K562 (cell line): ENCODE data around the gene DLGAP1. TPM values are rescaled to one million over a fixed set of nuclear protein-coding genes. Genes with fewer than 3 reads are reported as not detected.
A peak's percentile ranks its signal among the peaks of the same experiment; 100 is the strongest.

Experiments used
- CBFA2T3 ChIP-seq: fragments of 450-650 bp; IDR thresholded peaks from 2 replicates; pipeline ENCODE4 v1.6.1; 2017
- CHD1 ChIP-seq: fragments of 200-600 bp; sonication (generic); IDR thresholded peaks from one replicate; pipeline ENCODE4 v1.6.1; 2012; ENCODE audit warnings: mild to moderate bottlenecking, moderate library complexity, low read length, inconsistent platforms
- EP400 ChIP-seq: fragments of 450-650 bp; IDR thresholded peaks from 2 replicates; pipeline ENCODE4 v1.6.1; 2017; ENCODE audit warnings: antibody characterized with exemption, mild to moderate bottlenecking, moderate library complexity
- FOXA1 ChIP-seq: fragments of 450-650 bp; IDR thresholded peaks from 2 replicates; pipeline ENCODE4 v1.6.1; 2016; ENCODE audit warnings: mild to moderate bottlenecking, borderline replicate concordance
- KAT7 ChIP-seq: sonication (generic); formaldehyde crosslinking; IDR thresholded peaks from 2 replicates; pipeline ENCODE4 v1.8.0; 2022; ENCODE audit warnings: missing genetic modification reagents, mild to moderate bottlenecking, borderline replicate concordance
- MAFF ChIP-seq: IDR thresholded peaks from 2 replicates; pipeline ENCODE4 v1.6.1; 2012; ENCODE audit warnings: low read length, improper control_type of control experiment
- MEIS2 ChIP-seq: fragments of 450-650 bp; IDR thresholded peaks from 2 replicates; pipeline ENCODE4 v1.6.1; 2014; ENCODE audit warnings: mild to moderate bottlenecking; ENCODE audit not compliant: partially characterized antibody
- OTX1 ChIP-seq: fragments of 450-650 bp; formaldehyde crosslinking; IDR thresholded peaks from 2 replicates; pipeline ENCODE4 v1.4.0; 2022; ENCODE audit warnings: mild to moderate bottlenecking
- POLR2AphosphoS5 ChIP-seq: IDR thresholded peaks from 2 replicates; pipeline ENCODE4 v1.6.1; 2011; ENCODE audit warnings: mild to moderate bottlenecking, low read depth, low read length, moderate library complexity; ENCODE audit not compliant: control insufficient read depth, insufficient read depth
- POLR3A ChIP-seq: IDR thresholded peaks from 2 replicates; pipeline ENCODE4 v1.6.1; 2011; ENCODE audit warnings: borderline replicate concordance, mild to moderate bottlenecking, moderate library complexity; ENCODE audit not compliant: insufficient read length, insufficient read depth; ENCODE audit errors: extremely low read depth
- RBFOX2 ChIP-seq: fragments of 200-400 bp; formaldehyde crosslinking; IDR thresholded peaks from 2 replicates; pipeline ENCODE4 v1.6.1; 2017; ENCODE audit warnings: low read depth, mild to moderate bottlenecking, low read length, moderate library complexity
- RBM14 ChIP-seq: fragments of 200-400 bp; formaldehyde crosslinking; IDR thresholded peaks from 2 replicates; pipeline ENCODE4 v1.6.1; 2018; ENCODE audit warnings: low read depth, mild to moderate bottlenecking, low read length, moderate library complexity, borderline replicate concordance; ENCODE audit not compliant: insufficient read depth
- RCOR1 ChIP-seq, 2 experiments: IDR thresholded peaks; 2 replicates each; pipeline ENCODE4 v1.6.1; 2012; ENCODE audit warnings: low read depth in 2 of 2, low read length in 2 of 2, borderline replicate concordance in 1 of 2, improper control_type of control experiment in 1 of 2
- RERE ChIP-seq: sonication (generic); formaldehyde crosslinking; IDR thresholded peaks from 2 replicates; pipeline ENCODE4 v1.8.0; 2023; ENCODE audit warnings: missing genetic modification reagents, mild to moderate bottlenecking, borderline replicate concordance
- SAFB2 ChIP-seq: fragments of 200-400 bp; formaldehyde crosslinking; IDR thresholded peaks from 2 replicates; pipeline ENCODE4 v1.6.1; 2018; ENCODE audit warnings: borderline replicate concordance, low read length, low read depth, moderate library complexity; ENCODE audit not compliant: severe bottlenecking
- SPI1 ChIP-seq: IDR thresholded peaks from 2 replicates; pipeline ENCODE4 v1.6.1; 2011; ENCODE audit warnings: low read depth, low read length, control low read depth, borderline replicate concordance
- TRIM28 ChIP-seq: fragments of 450-650 bp; IDR thresholded peaks from 2 replicates; pipeline ENCODE4 v1.6.1; 2017
- TSHZ1 ChIP-seq: fragments of 250-450 bp; sonication (Bioruptor Pico); IDR thresholded peaks from 2 replicates; pipeline ENCODE4 v1.4.0; 2020; ENCODE audit warnings: mild to moderate bottlenecking, moderate library complexity
- U2AF2 ChIP-seq: fragments of 200-400 bp; formaldehyde crosslinking; optimal IDR thresholded peaks from 2 replicates; pipeline ENCODE3; 2017; ENCODE audit warnings: low read depth, mild to moderate bottlenecking, low read length
- ZNF174 ChIP-seq: fragments of 250-450 bp; sonication (Bioruptor Pico); IDR thresholded peaks from 2 replicates; pipeline ENCODE4 v1.4.0; 2020; ENCODE audit warnings: mild to moderate bottlenecking
- ZNF224 ChIP-seq: sonication (generic); formaldehyde crosslinking; IDR thresholded peaks from 2 replicates; pipeline ENCODE4 v1.8.0; 2022; ENCODE audit warnings: mild to moderate bottlenecking, missing genetic modification reagents
- ZNF668 ChIP-seq: fragments of 250-450 bp; sonication (Bioruptor Pico); IDR thresholded peaks from 2 replicates; pipeline ENCODE4 v1.8.0; 2022; ENCODE audit warnings: mild to moderate bottlenecking, inconsistent platforms
- polyA plus RNA-seq, 8 experiments: library from polyadenylated mRNA; depleted of rRNA in 4 of 8; stranded (reverse) in 5 of 8; unstranded in 3 of 8; fragments of >200 nt; fragmentation: Nextera tagmentation in 2 of 8; fragmentation: Illumina TruSeq in 1 of 8; extraction: Ambion mirVana in 2 of 8; extraction: Trizol in 1 of 8; gene quantifications; 2 replicates each; pipeline versions ENCODE4 v1.2.1 to v1.2.3, GENCODE V29; 2011 to 2014; ENCODE audit warnings: inconsistent platforms in 1 of 8, missing spikeins in 1 of 8
- total RNA-seq, 7 experiments: library from RNA; depleted of rRNA in 6 of 7; stranded (reverse); fragments of >200 nt in 6 of 7; fragmentation: Illumina TruSeq in 2 of 7; extraction: Trizol in 2 of 7; gene quantifications; 2 replicates each; pipeline versions ENCODE4 v1.2.1 to v1.2.3, GENCODE V29; 2011 to 2021; ENCODE audit warnings: low replicate concordance in 1 of 7

The DLGAP1 gene
- total and polyA plus RNA-seq, 9 of the 15 experiments (the other 6 are each of a cell fraction or from before 2014, with no cell fraction given) = 0.04 to 0.22 (median 0.08) TPM

- TF ChIP-seq SPI1 = no peak
- TF ChIP-seq OTX1 (CRISPR knock-in tag) = no peak
- TF ChIP-seq MEIS2 = no peak
- TF ChIP-seq FOXA1 = no peak
- TF ChIP-seq ZNF224 (CRISPR knock-in tag) = no peak
- no peak for TF ChIP-seq RBM14
- TF ChIP-seq POLR3A = no peak
- TF ChIP-seq RERE = no peak
- no peak for TF ChIP-seq CHD1
- TF ChIP-seq RBFOX2 = no peak
- TF ChIP-seq KAT7 (CRISPR knock-in tag) = no peak
- TF ChIP-seq EP400 = no peak
- TF ChIP-seq RCOR1 (IDR thresholded peaks at IDR 0.05; ENCODE audit: borderline replicate concordance in 1 of 2, low read depth in 2 of 2, low read length in 2 of 2) = peak in 1 of 2 experiments; percentile 45; a peak in 1 of 4 replicates
- no peak for TF ChIP-seq U2AF2
- TF ChIP-seq TSHZ1 (CRISPR knock-in tag) = no peak
- no peak for TF ChIP-seq POLR2AphosphoS5
- no peak for TF ChIP-seq SAFB2
- TF ChIP-seq CBFA2T3 = peak; percentile 61
- TF ChIP-seq TRIM28 = no peak
- TF ChIP-seq ZNF174 (CRISPR knock-in tag) = no peak
- no peak for TF ChIP-seq MAFF
- TF ChIP-seq ZNF668 = no peak
Measured at GRCh38 chr18:3468833-3469232, 986.3 kb downstream of the DLGAP1 start (continued).
